RCC 7860 (cell line): ENCODE results near the gene PGP.

ENCODE experiments used
- DNase-seq: peaks from one replicate; pipeline ENCODE4 v3.0.0-alpha.2; 2015; ENCODE audit warnings: low spot score
- FAIRE-seq: peaks from 2 replicates; lab custom pipeline; 2012; peaks lifted over from hg19 to GRCh38; lab: Jason Lieb, UNC

PGP gene

GRCh38 chr16:2238150-2238837 is 23.7 kb upstream of the PGP start:
- FAIRE-seq, result no peak

GRCh38 chr16:2237493-2238149 is 23.0 kb upstream of the PGP start:
- no peak for DNase-seq
- FAIRE-seq, result no peak

More at GRCh38 chr16:2238150-2238837, 23.7 kb upstream of the PGP start:
- no peak for DNase-seq

GRCh38 chr16:2237102-2237482 is 22.5 kb upstream of the PGP start:
- FAIRE-seq (no peak), DNase-seq (no peak)

DNA sequence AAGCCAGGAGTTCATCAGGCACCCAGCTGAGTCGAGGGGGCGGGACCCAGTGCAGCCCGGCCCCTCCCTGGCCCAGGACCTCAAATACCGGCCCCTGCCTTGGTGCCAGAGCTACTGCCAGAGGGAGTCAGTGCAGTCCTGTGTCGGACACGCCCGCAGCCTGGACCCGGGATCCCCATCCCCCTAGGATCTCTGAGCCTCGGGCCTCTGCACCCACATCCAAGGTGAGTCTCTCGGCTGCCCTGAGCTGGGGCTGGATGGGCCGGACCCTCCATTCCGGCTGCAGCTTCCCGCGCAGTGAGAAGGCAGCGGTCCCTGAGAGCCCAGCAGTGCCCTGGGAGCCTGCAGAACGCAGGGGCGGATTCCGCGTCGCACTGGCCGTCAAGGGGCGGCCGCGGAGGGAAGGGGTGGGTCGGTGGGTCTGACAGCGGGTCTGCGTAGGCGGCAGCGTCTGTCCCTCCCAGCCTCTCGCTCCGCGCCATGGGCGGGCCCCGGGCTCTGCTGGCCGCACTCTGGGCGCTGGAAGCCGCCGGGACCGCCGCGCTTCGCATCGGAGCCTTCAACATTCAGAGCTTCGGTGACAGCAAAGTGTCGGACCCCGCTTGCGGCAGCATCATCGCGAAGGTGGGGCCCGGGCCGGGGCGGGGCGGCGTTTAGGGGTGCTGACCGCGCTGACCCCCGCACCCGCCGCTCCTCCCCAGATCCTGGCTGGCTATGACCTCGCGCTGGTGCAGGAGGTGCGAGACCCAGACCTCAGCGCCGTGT is 21.9 kb upstream of the PGP start, which contains the start of gene DNASE1L2:
Gene DNASE1L2, plus strand, starts transcription at position 108 of the 765 bp plus-strand sequence. Its CDS starts 373 bp downstream, at position 481.
- DNase-seq (no peak), FAIRE-seq (no peak)

- FAIRE-seq, result no peak
- no peak for DNase-seq
These were observed 21.2 kb upstream of the PGP start for GRCh38 chr16:2235695-2236336.

DNA sequence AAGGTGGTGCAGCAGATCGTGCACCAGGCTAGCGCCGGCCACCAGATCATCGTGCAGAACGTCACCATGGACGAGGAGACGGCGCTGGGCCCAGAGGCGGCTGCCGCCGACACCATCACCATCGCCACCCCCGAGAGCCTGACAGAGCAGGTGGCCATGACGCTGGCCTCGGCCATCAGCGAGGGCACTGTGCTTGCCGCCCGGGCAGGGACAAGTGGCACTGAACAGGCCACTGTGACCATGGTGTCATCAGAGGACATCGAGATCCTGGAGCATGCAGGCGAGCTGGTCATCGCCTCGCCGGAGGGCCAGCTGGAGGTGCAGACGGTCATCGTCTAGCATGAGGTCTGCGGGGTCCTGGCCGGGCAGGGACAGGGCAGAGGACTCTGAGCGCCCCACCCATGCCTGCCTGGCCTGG is 20.6 kb upstream of the PGP start:
- DNase-seq (no peak), FAIRE-seq (no peak)

GRCh38 chr16:2234813-2235170 is 20.2 kb upstream of the PGP start:
- DNase-seq (no peak), FAIRE-seq (no peak)

GRCh38 chr16:2233872-2234812 is 19.5 kb upstream of the PGP start:
- DNase-seq (no peak), FAIRE-seq (no peak)

DNA sequence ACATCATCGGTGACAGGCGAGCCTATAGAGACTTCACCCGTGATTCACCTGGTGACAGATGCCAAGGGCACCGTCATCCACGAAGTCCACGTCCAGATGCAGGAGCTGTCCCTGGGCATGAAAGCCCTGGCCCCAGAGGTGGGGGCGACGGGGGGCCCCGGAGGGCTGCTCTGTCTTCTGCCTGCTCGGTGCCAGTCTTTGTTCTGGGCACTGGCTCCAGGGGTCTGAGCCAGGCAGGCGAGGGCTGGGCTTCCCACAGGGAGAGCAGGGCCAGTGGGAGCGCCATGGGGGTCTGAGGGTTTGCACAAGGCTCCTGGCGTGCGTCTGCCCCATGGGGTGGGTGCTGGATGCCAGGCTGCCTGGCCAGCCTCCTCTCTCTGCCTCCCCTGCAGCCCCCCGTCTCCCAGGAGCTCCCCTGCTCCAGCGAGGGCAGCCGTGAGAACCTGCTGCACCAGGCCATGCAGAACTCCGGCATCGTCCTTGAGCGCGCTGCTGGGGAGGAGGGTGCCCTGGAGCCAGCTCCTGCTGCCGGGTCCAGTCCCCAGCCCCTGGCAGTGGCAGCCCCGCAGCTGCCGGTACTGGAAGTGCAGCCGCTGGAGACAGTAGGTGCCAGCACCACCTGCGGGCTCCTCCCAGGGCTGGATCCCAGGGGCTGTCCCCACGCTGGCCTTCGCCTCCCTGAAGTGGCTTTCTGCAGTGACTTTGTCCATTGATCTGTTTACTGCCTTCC is 18.6 kb upstream of the PGP start:
- DNase-seq, result no peak
- no peak for FAIRE-seq

GRCh38 chr16:2232094-2232990 is 17.7 kb upstream of the PGP start:
- DNase-seq (no peak), FAIRE-seq (no peak)

DNA sequence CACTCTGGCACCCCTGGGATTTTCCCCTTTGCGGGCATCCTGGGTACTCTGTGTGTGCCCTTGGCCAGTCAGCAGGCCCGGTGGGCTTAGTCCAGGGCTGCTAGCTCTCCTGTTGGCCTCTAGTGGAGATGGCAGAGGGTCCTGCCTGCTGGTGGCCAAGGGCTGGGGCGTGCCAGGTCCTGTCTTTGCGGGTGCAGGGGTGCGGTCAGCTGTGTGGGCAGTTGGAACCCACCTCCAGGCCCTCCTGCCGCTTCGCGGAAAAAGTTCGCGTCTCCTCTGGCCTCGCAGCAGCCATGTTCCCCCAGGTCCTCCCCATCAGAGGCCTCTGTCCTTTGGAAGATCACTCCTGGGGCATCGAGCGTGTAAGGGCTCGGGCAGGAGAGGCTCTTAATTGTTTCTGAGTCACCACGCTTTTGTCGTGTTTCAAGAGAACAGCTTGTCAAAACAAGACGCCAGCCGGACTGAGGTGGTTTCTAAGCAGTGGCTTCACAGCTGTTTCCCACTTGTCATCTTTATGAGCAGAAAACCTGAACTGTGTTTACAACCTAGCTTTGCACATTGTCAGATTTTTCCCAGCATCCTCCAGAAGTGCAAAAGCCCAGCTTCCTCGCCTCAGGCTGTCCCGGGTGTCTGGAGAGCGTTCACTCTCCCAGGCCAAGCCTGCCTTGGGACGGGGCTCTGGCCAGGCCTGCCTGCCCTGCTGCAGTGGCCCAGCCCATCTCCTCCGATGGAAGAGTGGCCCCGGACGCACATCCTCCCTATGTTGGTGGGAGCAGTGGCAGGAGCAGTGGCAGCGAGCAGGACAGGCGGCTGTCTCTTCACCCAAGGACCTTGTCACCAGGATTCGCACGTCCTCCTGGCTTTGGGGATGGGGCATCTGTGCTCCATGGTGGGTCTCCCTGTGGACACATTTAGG is 16.6 kb upstream of the PGP start:
- DNase-seq, result no peak
- FAIRE-seq, result no peak

- no peak for DNase-seq
- FAIRE-seq, result no peak
These were observed 15.7 kb upstream of the PGP start for GRCh38 chr16:2230376-2230775.

DNA sequence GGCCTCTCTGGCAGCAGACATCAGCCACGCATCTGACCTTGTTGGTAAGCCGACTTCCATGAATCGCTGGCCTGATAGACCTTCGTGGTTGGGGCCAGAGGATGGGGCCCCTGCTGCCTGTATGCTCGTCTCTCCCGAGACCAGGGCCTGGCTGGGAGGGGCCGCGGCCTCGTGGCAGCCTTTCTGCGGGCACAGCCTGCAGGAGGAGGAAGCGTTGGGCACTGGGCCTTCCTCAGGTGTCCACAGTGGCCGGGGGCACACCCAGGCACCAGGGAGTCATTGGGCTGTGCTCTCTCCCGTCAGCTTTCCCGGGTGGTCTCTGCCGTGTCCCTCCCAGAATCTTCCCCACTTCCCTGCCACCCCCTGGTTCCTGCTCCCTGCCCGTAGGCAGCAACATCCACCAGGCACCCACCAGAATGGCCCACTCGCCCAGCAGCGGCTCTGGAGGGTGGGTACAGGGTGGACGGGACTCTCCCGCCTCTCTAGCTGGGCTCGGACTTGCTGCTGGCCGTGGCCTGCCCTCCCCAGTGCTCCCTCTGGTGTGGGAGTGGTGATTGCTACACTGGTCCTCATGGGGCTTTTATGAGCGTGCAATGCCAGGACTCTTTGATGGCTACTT is 15.1 kb upstream of the PGP start:
- DNase-seq (no peak), FAIRE-seq (no peak)

- DNase-seq (no peak), FAIRE-seq (no peak)
These were observed 14.5 kb upstream of the PGP start for GRCh38 chr16:2229091-2229490.

GRCh38 chr16:2228161-2228824 is 13.7 kb upstream of the PGP start:
- FAIRE-seq (no peak), DNase-seq (no peak)

- DNase-seq (no peak), FAIRE-seq (no peak)
These were observed 12.3 kb upstream of the PGP start for GRCh38 chr16:2226918-2227317.
